NCI-H2196 (cell line): ENCODE data around the gene POU3F1.

Experiments used
- DNase-seq: peaks from one replicate; lab custom pipeline; 2025; ENCODE audit not compliant: unreplicated experiment; lab: John Stamatoyannopoulos, UW

POU3F1 gene

GRCh38 chr1:38074302-38074677 is 27.7 kb upstream of the POU3F1 start:
- no peak for DNase-seq

DNA sequence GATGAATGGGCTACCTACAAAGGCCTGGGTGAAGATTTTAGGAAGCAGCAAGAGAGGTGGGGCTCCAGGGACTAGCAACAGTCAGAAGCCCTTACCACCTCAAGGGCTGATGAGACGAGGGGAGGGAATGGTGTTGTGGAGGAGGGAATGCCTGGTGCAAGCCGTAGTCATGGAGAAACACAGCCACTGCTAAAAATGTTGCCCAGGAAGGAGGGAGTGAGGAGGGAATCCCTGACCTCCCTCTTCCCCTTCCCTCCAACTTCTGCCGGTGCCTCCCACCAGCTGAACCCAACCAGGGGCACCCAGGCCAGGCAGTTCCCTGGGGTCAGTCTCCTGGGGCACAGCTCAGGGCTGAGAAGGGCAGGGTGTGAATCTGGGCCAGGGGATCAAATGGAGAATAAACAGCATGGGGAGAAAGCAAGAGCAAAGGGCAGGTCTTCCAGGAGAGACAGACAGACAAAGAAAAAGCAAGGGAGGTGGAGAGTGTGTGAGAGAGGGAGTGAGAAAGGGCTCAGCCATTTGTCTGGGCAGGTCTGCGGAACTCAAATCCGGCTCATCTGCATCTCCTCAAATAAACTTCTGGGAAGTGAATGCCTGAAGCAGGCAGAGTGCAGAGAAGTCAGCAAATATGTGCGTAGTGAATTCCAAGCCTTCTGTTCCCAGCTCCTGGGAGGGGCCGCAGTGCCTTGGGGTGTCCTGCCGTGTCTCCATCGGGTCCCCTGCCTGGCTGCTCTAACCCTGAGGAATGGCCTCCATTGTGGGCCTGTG is 27.1 kb upstream of the POU3F1 start:
- no peak for DNase-seq

- no peak for DNase-seq
Measured at GRCh38 chr1:38072858-38073257, 26.3 kb upstream of the POU3F1 start.

GRCh38 chr1:38071312-38072256 is 25.0 kb upstream of the POU3F1 start:
- DNase-seq, result no peak

DNA sequence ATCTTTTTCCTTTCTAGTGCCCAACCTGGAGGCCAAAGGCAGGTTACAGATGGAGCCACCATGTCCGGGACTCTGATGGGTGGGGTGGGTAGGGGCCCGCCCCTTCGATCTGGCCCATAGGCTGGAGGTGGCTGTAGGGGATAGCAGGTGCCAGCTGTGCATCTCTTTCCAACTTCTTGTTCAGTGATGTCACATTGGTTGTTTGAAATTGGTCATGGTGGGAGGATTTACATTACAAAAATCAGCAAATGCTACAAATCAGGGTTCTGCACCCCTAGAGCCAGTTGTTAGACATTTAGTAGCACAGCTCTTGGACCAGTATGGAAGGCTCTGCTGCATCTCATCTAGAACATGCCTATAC is 22.4 kb upstream of the POU3F1 start:
- DNase-seq, result no peak

DNA sequence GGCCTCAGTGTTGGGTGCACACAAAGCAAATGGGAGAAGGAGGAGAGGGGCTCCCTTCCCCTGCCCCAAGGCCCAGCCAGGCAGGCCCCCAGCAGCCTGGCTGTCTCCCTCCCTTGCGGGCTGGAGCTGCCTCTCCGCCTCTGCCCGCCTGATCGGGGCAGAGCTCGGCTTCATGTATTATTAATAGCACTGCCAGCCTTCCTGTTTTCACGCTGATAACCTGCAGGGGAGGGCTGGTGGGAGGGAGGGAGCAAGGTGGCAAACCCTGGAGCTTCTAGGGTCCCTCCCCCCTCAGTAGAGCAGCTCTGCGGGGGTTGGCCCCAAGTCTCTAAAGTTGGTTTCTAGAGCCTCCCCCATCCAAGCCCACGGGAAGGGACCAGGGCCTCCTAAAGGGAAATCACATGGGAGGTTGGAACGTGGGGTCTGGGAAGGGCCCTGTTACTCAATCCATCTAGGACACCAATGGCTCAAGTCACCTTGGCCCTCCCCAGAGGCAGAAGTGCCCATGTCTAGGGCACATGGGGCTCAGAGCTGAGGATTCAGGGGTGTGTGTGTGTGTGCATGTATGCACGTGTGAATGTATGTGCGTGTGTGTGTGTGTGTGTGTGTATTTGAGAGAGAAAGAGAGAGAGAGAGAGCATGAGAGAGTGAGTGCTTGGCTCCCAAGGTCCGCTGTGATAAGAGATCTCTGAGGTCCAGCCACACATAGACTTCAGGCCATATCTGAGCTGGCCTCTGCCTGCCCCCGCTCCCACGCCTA is 21.8 kb upstream of the POU3F1 start:
- no peak for DNase-seq

DNA sequence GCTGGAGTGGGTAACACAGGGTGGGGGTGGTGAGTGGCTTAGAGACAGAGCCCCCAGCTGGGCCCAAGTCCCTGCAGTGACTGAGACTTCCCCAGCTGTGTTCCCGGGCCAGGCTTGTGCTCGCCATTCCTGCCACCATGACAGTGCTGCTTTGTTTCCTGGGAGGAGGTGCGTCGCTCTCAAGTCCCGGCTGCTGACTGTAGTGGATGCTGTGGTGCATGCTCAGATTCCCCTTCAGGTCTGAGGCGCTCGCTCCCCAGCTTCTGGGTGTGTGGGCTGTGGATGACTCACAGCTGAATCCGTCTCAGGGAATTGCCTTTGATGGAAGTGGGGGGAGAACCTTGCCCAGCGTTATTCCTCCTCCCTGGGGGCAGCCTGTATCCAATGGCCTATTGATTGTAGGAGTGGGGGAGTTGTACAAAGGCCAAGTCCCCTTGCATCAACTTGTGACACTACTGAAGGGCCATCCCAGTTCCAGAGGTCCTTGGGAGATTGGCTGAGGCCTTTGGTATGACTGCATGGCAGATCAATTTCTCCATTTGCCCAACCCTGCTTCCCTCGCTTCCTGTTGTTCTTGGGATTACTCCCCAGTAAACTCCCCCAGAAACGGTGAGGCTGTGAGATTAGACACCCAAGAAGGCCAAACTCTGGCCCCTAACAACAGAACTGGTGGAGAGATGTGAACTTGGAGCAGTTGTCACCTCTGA is 17.8 kb upstream of the POU3F1 start:
- no peak for DNase-seq

GRCh38 chr1:38063616-38064015 is 17.0 kb upstream of the POU3F1 start:
- DNase-seq, result no peak

DNA sequence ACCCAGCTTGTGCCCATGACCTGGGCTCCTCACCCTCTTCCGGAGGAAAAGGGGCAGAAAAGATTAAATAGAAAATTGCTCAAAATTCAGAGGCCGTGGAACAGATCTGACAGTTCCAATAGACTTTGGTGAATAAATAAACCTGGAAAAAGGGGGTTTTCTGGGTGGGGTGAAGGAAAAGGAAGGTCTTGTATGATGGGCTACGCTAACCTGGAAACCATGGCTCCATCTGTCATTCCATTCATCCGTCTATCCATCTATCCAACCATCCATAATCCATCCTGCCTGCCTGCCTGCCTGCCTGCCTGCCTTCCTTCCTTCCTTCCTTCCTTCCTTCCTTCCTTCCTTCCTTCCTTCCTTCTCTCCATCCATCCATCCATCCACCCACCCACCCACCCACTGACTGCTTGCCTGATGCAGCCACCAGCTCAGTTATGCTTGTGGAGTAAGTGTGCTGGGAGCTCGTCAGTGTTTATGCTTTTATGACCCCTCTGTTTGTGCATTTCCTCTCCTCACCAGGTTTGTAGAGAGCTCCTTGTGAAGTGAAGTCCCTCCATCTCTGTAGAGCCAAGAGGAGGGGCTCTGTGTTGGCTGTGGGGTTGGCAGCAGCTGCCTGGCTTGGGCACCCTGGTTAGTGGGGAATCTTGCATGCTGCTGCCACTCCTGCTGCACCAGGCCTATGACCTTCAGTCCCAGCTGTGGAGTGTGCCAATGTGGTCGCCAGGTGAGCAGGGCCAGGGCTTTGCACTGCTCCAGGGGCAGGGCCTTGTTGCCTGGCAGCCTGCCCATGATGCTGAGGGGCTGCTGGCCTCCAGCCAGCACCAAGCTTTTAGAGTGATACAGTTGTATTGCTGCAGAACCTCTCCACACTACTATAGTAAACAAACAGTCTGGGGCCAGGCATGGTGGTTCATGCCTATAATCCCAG is 16.0 kb upstream of the POU3F1 start:
- DNase-seq, result peak; percentile 38

DNA sequence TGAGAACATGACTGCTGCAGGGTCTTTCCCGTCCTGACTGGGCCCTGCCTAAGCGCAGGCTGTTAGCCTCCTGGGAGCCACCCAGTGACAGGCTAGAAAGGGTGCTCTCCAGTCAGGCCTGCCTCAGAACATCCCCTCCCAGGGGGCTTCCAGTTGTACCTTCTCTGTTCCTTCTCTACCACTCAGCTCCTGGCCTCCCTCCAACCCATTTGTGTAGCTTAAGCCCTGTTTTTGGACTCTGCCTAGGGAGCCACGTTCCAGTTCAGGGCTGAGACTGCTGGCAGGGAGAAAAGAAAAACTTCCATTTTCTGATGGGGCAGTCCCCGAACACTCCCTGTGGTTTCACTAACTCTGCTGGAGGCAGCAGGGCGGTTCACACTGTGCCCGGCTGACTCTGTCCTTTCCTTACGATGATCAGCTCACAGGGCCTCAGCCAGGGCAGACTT is 15.3 kb upstream of the POU3F1 start:
- no peak for DNase-seq

GRCh38 chr1:38061290-38061689 is 14.7 kb upstream of the POU3F1 start:
- DNase-seq, result no peak

DNA sequence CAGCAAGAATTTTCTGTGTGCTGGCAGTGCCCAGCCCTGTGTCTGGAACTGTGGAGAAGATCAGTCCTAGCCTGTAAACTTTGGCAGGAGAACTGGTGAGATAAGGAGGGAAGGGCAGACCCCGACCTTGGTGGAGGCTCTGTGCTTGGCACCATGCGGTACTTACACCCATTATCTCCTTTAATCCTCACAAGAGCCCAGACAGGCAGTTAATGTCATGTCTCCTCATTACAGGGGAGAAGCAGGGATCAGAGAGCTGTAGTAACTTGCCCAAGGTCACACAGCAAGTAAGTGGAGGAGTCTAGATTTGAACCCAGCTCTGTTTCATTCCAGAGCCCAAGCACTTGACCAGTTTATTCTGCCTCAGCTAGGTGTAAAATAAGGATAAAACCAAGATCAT is 13.9 kb upstream of the POU3F1 start:
- DNase-seq, result no peak

DNA sequence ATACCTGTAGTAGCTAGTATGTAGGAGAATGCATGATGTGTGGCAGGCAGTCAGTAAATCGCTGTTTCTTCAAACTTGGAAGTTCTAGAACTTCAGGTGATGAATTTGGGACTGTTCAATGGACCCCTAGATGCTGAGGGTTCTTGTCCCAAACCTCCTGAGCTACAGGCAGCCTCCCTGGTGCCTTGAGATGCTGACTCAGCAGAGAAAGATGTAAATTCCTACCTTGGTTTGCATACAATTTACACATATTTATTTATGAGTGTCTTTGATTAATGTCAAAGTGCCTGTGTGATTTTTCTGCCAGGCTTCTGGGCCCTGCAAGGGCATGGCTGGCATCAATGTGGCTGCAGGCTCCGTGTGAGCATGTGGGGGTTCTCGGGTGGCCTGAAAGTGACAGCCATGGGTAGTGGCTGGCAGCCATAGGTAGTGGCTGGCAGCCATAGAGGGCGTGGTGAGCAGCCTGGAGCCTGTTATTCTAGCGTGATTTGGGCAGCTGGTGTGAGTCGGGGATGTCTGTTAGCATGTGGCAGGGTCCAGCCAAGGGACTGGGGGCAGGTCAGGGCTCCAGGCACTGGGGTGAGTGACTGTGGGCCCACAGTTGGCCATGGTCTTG is 13.2 kb upstream of the POU3F1 start:
- DNase-seq, result no peak

DNA sequence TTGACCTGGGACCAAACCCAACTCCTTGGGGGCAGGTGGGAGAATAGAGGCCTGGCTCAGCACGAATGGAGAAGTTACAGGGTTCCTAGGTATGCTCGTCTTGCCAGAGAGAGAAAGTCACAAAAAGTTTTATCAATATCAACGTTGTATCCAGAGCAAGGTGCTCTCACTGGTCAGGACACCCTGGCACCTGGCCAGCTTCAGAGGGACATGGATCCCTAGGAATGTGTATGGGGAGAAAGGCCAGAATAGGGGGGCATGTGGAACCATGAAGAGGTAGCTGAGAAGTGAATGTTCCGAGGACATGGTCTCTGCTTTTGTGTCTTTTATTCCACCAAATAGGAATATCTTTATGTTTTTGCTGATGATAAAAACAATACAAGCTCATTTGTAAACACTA is 9.4 kb upstream of the POU3F1 start:
- DNase-seq, result no peak

GRCh38 chr1:38055398-38055797 is 8.8 kb upstream of the POU3F1 start:
- DNase-seq, result no peak

GRCh38 chr1:38053416-38054091 is 7.0 kb upstream of the POU3F1 start:
- DNase-seq, result no peak

DNA sequence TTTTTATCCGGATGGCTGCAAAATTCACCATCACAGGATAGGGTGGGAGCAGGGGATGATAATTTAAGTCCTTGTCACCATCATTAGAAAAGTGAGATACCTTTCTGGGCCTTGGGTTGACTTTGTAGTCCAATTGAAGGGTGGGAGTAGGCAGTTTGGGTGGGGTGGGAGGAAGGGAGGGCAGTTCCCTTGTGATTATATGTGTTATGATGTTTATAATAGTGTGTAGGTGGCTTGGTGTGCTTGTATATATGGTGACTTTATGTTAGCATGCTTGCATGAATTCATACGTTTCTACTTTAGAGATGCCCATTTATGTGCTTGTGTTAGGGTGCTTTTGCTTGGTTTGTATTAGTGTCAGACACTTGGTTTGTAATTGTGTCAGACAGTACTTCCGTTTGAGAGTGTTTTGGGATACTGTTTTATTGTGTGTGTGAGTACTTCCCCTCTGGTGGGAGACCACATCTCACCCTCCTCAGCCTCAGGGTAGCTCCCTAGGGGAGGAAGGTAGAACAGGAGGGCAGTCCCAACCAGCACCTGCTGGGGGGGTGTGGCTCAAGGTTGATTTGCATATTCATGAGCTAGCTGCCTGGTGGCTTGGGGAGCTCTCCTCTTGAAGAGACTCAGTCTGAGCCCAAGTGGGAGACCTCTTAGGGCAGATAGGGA is 6.3 kb upstream of the POU3F1 start:
- no peak for DNase-seq

DNA sequence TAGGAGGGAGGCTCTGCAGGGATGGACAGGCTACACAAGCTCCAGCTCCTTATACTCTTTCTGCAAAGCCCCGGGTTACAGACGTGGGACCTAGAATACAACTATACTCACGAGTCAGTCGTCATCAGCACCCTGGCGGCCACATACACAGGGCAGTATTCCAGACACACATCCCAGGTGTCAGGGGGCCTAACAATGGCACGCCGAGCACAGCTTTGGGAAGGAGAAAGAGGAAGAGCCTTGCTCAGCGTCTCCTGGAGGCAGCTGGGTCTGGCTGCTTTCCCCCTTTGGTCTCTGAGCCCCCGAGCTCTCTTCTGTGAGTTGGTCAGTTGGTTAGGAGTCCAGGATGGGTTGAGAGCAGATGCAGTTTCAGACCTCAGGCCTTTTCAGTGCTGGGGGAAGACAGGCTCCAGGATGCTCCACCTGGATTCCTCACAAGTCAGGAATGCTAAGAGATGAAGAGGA is 4.5 kb upstream of the POU3F1 start:
- no peak for DNase-seq
